ENCODE data around the gene HSPA12B.
A peak's percentile ranks its signal among the peaks of the same experiment; 100 is the strongest.

HSPA12B gene

DNA sequence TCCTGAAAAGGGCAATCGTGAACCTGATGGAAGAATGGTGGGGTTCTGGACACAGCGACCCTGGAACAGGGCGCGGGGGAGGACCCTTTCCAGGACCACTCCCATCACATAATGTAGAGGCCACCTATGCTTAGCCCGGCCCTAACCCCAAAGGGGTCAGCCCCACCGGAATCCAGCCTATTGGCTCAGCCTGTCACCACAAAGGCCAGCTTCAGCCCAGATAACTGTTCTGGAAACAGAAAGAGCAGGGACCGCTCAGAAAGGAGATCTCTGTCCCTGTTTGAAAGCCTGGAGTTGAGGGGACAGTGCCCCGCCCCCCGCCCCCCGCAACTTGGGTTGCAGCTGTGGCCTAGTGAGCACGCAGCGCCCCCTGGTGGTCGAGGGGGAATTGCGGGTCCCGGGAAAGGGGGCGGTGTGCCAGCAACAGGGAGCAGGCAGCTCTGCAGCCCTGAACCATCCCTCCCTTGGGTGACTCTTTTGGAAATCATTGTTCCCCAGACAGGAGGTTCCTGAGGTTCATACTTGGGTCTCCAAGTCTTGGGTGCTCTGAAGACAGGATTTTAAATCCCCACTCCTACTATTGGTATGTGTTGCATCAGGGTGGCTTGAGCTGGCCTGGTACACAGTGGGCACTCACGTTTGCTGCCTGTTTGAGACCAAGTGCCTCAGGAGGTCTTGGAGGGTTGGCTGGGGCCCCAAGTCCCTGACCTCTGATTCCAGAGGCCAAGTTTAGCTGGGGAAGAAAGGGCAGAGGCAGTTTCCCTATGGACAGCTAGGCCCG is 21.6 kb upstream of the HSPA12B start:
- H3K4me3 Mint-ChIP-seq = no peak overlapping the region
- no peaks in the 10 kb centered on the region for H3K4me1 Mint-ChIP-seq
- DNase-seq = peak; percentile 81
- H3K27ac Mint-ChIP-seq = no peak overlapping the region
- peaks cover 23% of the 10 kb centered on the region for H3K27me3 Mint-ChIP-seq
- no peaks in the 10 kb centered on the region for H3K36me3 Mint-ChIP-seq
- CTCF ChIA-PET = interaction anchor here (0.6 to 2.6 kb wide), 38 partner anchors 8 to 1070 kb away, joined by 3 to 39 read pairs (median 4); partner anchors contain the start of gene HSPA12B
- no peaks in the 10 kb centered on the region for H3K9me3 Mint-ChIP-seq

DNA sequence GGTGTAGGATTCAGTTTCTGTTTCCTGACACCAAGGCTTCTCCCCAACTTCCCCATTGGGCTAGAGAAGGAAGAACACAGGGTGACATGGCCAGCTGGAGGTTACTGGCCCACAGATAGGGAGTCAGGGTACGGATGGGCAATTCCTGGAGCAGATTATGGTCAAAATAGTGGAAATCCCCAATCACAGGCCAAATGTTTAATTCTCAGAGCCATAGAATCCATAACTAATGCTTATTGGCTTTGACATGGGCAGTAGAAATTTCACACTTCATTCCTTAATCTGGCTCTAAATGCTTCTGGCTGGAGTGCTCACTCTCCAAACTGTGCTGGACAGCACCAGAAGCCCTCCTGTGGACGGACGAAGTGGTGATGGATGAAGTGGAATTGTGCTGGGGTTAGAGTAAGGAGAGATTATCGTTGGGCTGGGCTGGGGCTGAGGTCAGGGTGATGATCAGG is 21.0 kb upstream of the HSPA12B start:
- Mint-ChIP-seq H3K27ac (no peak overlapping the region), H3K27me3 (peaks cover 28% of the 10 kb centered on the region), H3K9me3 (no peaks in the 10 kb centered on the region), H3K4me1 (no peaks in the 10 kb centered on the region), H3K4me3 (no peak overlapping the region), H3K36me3 (no peaks in the 10 kb centered on the region)
- CTCF ChIA-PET = interaction anchor here (0.6 to 2.6 kb wide), 33 partner anchors 8 to 1070 kb away, joined by 3 to 39 read pairs (median 4); partner anchors contain the start of gene HSPA12B
- DNase-seq = no peak

DNA sequence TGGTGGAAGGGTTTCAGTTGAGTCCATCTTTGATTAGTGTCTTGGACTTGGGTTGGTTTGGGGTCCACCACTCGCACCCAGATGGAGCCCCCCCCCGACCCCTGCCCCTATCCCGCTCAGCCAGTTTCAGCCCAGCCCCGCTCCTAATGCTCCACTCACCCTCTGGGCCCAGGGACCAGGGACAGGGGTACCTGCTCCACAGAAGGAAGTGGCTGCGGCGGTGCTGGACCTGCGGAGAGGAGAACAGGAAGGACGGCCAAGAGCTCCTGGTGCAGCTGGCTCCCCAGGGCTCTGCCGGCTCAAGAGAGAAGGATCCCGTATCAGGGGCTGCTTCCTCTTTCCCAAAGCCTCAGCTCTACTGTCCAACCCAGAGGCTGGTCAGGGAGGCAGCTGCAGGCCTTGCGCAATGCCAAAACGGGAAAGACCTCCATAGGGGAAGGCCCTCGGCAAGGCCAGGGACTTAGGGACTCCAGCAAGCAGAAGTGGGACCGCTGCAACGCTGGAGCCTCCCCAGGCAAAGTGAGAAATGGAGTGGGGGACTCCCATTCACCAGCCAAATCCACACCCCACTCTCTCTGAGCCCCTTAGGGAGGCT is 20.1 kb upstream of the HSPA12B start, which contains the start of gene SIGLEC1:
SIGLEC1 (minus strand) TSS at position 322 of the 595 bp plus-strand sequence. CDS start 5,472 bp downstream, outside the sequence.
- CTCF ChIA-PET = interaction anchor here (0.5 to 1.4 kb wide), 2 partner anchors 36 to 149 kb away, joined by 3 to 4 read pairs; no protein-coding TSS in a partner anchor
- H3K4me3 Mint-ChIP-seq = no peak within 1 kb of the TSS
- H3K4me1 Mint-ChIP-seq = no peaks in the 10 kb centered on the region
- no peak for DNase-seq
- H3K36me3 Mint-ChIP-seq = no peaks in the 10 kb centered on the region
- no peak within 1 kb of the TSS for H3K27ac Mint-ChIP-seq
- H3K9me3 Mint-ChIP-seq = no peaks in the 10 kb centered on the region
- peaks cover 32% of the 10 kb centered on the region for H3K27me3 Mint-ChIP-seq

DNA sequence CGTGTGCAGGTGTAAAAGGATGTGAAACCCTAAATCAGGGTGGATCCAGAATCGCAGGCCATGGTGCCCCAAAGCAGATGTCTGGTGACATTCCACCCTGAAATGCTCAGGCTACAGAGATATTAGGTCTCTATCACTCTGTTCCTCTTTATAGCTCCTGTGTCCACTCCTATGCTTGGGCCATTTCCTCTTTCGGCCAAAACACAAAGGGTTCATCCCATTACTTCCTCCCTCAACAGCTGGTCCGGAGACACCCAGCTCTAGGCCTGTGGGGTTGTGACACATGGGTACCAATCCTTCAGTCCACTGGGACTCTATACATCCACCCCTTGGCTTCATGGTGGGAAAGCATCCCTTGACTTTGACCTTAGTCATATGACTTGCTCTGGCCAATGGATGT is 18.4 kb upstream of the HSPA12B start:
- no peak for DNase-seq
- H3K27ac Mint-ChIP-seq = no peak overlapping the region
- no peaks in the 10 kb centered on the region for H3K9me3 Mint-ChIP-seq
- peaks cover 19% of the 10 kb centered on the region for H3K27me3 Mint-ChIP-seq
- H3K4me3 Mint-ChIP-seq = no peak overlapping the region
- CTCF ChIA-PET = interaction anchor here (1.3 kb wide), 1 partner anchor 35 kb away, joined by 4 read pairs; no protein-coding TSS in a partner anchor
- no peaks in the 10 kb centered on the region for H3K4me1 Mint-ChIP-seq
- H3K36me3 Mint-ChIP-seq = no peaks in the 10 kb centered on the region

DNA sequence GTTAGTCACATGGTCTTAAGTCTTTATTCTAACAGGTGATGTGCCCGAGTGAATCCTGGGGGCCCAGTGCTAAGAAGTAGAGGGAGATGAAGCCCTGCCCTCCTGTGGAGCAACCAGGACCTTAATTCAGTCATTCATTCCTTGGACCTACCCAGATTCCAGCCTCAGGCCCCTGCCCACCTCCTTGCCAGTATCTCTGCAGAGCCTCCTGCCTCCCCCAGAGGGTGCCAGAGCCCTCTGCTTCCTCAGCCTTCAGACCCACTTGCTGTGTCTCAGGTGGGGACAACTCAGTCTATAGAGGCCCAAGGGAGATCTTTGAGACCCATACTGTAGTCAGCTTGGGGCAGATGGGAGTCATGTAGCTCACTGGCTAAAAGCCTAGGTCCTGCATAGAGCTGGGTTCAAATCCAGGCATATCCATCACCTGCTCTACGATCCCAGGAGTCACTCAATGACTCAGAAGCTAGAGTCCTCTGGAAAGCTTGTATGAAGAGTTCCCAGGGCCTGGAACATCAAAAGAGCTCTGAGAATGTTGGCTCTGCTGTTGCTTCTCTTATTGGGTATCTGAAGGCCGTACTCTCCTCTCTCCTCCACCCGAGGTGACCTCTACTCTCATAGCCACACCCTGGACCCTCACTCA is 16.2 kb upstream of the HSPA12B start:
- Mint-ChIP-seq H3K9me3 (no peaks in the 10 kb centered on the region), H3K4me1 (peaks cover 13% of the 10 kb centered on the region), H3K36me3 (no peaks in the 10 kb centered on the region), H3K27ac (no peak overlapping the region), H3K27me3 (peaks cover 29% of the 10 kb centered on the region), H3K4me3 (no peak overlapping the region)
- DNase-seq = peak; percentile 39
- CTCF ChIA-PET = interaction anchor here (0.8 to 1.5 kb wide), 14 partner anchors 9 to 367 kb away, joined by 3 to 7 read pairs (median 4); no protein-coding TSS in a partner anchor

DNA sequence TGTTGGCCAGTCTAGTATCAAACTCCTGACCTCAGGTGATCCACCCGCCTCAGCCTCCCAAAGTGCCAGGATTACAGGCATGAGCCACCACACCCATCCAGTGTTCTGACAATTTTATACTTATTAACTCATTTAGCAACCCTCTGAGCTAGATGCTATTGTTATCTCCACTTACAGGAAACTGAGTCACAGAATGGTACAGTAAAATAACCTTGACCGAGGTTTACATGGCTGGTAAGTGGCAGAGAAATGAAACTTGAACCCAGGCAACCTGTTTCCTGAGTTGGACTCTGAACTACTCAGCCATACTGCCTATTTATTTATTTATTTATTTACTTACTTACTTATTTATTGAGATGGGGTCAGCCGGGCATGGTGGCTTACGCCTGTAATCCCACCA is 13.4 kb upstream of the HSPA12B start:
- no peaks in the 10 kb centered on the region for H3K36me3 Mint-ChIP-seq
- no peak for DNase-seq
- H3K4me3 Mint-ChIP-seq = no peak overlapping the region
- peaks cover 38% of the 10 kb centered on the region for H3K27me3 Mint-ChIP-seq
- no peaks in the 10 kb centered on the region for H3K9me3 Mint-ChIP-seq
- no peak overlapping the region for H3K27ac Mint-ChIP-seq
- CTCF ChIA-PET = interaction anchor here (1.8 kb wide), 1 partner anchor 8 kb away, joined by 10 read pairs; no protein-coding TSS in a partner anchor
- H3K4me1 Mint-ChIP-seq = peaks cover 13% of the 10 kb centered on the region

DNA sequence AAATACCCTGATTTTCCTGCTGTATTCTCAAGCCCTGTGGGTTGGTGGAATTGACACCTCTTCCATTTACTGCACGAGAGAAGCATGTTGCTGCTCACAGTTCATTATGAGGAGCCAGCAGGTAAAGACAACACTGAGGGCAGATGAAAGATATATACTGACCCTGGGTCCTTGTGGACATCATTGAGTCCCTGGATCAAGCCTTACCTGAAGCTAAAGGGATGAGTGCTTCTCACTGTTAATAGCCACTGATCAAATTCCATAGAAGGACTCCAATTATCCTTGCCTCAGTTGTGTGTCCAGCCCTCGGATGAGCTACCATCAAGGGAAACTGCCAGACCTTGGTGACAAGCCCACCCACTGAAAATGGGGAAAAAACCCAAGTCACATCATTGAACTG is 12.4 kb upstream of the HSPA12B start:
- Mint-ChIP-seq H3K27ac (no peak overlapping the region), H3K4me3 (no peak overlapping the region), H3K27me3 (peaks cover 43% of the 10 kb centered on the region), H3K36me3 (no peaks in the 10 kb centered on the region), H3K4me1 (peaks cover 13% of the 10 kb centered on the region), H3K9me3 (no peaks in the 10 kb centered on the region)
- DNase-seq = no peak
- CTCF ChIA-PET = interaction anchor here (0.7 to 1.8 kb wide), 2 partner anchors 9 to 10 kb away, joined by 5 to 10 read pairs; no protein-coding TSS in a partner anchor

DNA sequence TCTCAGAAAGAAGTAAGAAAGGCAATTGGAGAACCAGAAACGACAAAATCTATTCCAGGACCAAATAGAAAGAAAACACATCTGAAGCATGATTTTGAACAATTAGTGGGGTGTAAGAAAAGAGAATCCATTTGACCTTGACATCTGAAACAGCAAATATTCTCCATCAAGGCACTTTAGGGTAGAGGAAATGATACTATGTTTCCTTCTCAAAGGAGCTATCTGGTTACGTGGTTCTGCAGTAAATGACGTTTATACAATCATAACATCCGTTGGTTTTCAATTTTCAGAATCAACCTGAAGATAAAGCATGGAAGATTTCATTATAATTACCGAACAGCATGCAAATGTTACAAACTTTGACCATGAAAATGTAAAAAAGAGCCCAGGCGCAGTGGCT is 11.9 kb upstream of the HSPA12B start:
- H3K9me3 Mint-ChIP-seq = no peaks in the 10 kb centered on the region
- H3K36me3 Mint-ChIP-seq = no peaks in the 10 kb centered on the region
- H3K4me3 Mint-ChIP-seq = no peak overlapping the region
- H3K4me1 Mint-ChIP-seq = peaks cover 13% of the 10 kb centered on the region
- H3K27me3 Mint-ChIP-seq = peaks cover 47% of the 10 kb centered on the region
- no peak overlapping the region for H3K27ac Mint-ChIP-seq
- CTCF ChIA-PET = interaction anchor here (0.7 to 1.8 kb wide), 2 partner anchors 9 to 10 kb away, joined by 5 to 10 read pairs; no protein-coding TSS in a partner anchor
- DNase-seq = no peak

DNA sequence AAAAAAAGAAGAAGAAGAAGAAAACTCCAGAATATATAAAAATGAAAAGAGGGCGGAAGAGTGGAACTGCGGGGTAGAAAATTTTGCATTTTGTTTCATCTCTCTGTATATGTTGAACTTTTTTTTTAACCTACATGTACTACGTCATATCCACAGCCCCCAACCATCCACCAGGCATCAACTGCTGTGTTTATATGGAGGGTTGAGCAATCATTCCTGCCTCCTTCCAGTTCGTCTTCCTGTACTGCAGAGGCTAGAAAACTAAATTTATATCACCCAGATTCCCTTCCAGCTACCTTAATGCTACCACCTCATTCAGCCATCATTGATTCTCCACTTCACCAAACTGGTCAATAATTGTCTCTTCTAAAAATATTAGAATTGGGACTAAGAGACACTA is 10.6 kb upstream of the HSPA12B start:
- H3K27me3 Mint-ChIP-seq = peaks cover 45% of the 10 kb centered on the region
- H3K9me3 Mint-ChIP-seq = no peaks in the 10 kb centered on the region
- H3K36me3 Mint-ChIP-seq = no peaks in the 10 kb centered on the region
- H3K4me1 Mint-ChIP-seq = peaks cover 13% of the 10 kb centered on the region
- no peak for DNase-seq
- no peak overlapping the region for H3K4me3 Mint-ChIP-seq
- no peak overlapping the region for H3K27ac Mint-ChIP-seq
- CTCF ChIA-PET = interaction anchor here (0.7 to 1.8 kb wide), 4 partner anchors 11 to 363 kb away, joined by 3 to 7 read pairs (median 4); no protein-coding TSS in a partner anchor

DNA sequence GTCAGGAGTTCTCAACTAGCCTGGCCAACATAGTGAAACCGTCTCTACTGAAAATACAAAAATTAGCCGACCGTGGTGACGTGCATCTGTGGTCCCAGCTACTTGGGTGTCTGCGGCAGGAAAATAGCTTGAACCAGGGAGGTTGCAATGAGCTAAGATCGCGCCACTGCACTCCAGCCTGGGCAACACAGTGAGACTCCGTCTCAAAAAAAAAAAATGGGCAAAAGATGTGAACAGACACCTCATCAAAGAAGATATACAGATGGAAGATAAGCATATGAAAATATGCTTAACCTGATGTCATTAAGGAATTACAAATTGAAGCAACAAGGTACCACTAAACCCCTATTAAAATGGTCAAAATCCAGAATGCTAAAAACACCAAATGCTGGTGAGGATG is 9.2 kb upstream of the HSPA12B start:
- DNase-seq = no peak
- H3K27me3 Mint-ChIP-seq = peaks cover 59% of the 10 kb centered on the region
- H3K4me1 Mint-ChIP-seq = peaks cover 13% of the 10 kb centered on the region
- no peak overlapping the region for H3K27ac Mint-ChIP-seq
- H3K9me3 Mint-ChIP-seq = no peaks in the 10 kb centered on the region
- no peaks in the 10 kb centered on the region for H3K36me3 Mint-ChIP-seq
- H3K4me3 Mint-ChIP-seq = no peak overlapping the region
- CTCF ChIA-PET = interaction anchor here (1.8 kb wide), 1 partner anchor 13 kb away, joined by 7 read pairs; no protein-coding TSS in a partner anchor

DNA sequence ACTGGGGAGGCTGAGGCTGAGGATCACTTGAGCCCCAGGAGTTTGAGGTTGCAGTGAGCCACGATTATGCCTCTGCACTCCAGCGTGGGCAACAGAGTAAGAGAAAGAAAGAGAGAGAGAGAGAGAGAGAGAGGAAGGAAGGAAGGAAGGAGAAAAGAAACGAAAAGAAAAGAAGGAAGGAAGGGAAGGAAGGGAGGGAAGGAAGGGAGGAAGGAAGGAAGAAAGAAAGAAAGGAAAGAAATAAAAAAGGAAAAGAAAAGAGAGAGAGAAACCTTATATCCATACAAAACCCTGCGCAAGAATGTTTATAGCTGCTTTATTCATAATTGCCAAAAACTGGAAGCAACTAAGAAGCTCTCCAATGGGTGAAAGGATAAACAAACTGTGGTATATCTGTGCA is 8.1 kb upstream of the HSPA12B start:
- H3K27me3 Mint-ChIP-seq = peaks cover 69% of the 10 kb centered on the region
- CTCF ChIA-PET = interaction anchor here (1.1 kb wide), 1 partner anchor 13 kb away, joined by 3 read pairs; no protein-coding TSS in a partner anchor
- no peaks in the 10 kb centered on the region for H3K9me3 Mint-ChIP-seq
- peaks cover 13% of the 10 kb centered on the region for H3K4me1 Mint-ChIP-seq
- H3K36me3 Mint-ChIP-seq = no peaks in the 10 kb centered on the region
- no peak for DNase-seq
- H3K27ac Mint-ChIP-seq = no peak overlapping the region
- H3K4me3 Mint-ChIP-seq = no peak overlapping the region

DNA sequence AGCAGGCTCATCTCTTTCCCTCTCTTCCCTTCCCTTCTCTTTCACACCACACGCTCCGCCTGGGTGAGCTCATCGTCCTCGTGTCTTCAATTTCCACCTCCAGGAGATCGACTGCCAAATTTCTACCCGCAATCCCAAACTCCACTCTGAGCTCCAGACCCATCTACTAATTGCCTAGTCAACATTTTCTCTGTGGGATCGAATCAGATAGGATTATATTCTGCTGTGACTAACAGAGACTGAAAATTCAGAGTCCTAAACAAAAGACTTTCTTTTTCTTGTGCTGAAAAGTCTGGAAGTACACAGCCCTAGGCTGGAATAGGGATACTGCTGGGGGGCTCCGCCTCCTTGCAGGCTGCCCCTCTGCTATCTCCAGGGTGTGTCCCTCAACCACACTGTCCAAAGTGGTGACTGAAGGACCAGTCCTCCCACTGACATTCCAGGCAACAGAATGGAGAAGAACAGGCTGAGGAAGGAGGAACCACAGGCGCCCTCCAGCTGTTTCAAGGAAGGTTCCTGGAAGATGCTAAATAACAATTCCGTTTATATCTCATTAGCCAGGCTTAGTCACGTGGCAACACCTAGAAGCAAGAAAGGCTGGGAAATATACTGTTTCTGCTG is 5.0 kb upstream of the HSPA12B start:
- CTCF ChIA-PET = interaction anchor here (0.9 to 2.1 kb wide), 2 partner anchors 11 to 17 kb away, joined by 3 to 5 read pairs; no protein-coding TSS in a partner anchor
- no peak overlapping the region for H3K4me3 Mint-ChIP-seq
- H3K9me3 Mint-ChIP-seq = no peaks in the 10 kb centered on the region
- H3K27ac Mint-ChIP-seq = no peak overlapping the region
- DNase-seq = no peak
- H3K4me1 Mint-ChIP-seq = peaks cover 5% of the 10 kb centered on the region
- H3K27me3 Mint-ChIP-seq = peaks cover 79% of the 10 kb centered on the region
- no peaks in the 10 kb centered on the region for H3K36me3 Mint-ChIP-seq

DNA sequence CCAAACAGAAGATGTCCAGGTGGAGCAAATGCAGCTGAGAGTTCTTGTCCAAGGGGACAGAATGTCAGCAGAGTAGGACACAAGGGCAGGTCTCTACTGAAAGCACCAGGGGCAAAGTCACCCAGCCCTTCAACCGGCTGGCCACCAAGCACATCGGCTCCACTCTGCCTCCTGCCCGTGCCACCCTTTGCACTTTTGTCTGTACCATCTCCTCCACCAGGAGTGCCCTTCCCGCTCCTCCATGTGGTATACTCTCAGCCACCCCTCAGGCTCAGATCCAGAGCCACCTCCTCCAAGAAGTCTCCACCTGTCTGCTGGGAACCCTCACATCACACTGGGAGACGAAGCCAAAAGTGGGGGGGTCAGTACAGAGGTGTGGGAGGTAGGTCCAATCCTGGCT is 4.1 kb upstream of the HSPA12B start:
- CTCF ChIA-PET = interaction anchor here (0.6 to 2.1 kb wide), 2 partner anchors 12 to 800 kb away, joined by 3 to 5 read pairs; no protein-coding TSS in a partner anchor
- DNase-seq = no peak
- peaks cover 5% of the 10 kb centered on the region for H3K4me1 Mint-ChIP-seq
- no peak overlapping the region for H3K27ac Mint-ChIP-seq
- H3K27me3 Mint-ChIP-seq = peaks cover 80% of the 10 kb centered on the region
- H3K4me3 Mint-ChIP-seq = no peak overlapping the region
- H3K9me3 Mint-ChIP-seq = no peaks in the 10 kb centered on the region
- no peaks in the 10 kb centered on the region for H3K36me3 Mint-ChIP-seq
